ENCODE measurements around the gene TAF1L.

DNA sequence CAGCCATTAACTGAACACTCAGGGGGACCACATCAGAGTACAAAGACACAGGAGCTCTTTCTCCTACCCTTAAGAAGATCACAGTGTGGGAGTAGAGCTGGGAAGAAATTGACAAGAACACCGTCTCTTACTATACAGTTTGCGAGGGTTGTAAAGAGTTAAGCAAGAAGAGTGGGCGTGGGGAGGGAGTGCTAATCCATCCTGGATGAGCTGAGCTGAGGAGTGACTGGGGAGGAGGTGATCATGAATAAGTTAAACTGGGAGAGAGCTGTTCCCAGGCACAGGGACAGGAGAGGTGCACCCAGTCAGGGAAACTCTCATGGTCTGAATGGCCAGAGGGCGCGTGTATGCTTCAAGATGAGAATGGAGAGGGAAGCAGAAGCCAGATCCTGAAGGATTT is 17.2 kb downstream of the TAF1L start:
- TF ChIP-seq, protein P1, sequence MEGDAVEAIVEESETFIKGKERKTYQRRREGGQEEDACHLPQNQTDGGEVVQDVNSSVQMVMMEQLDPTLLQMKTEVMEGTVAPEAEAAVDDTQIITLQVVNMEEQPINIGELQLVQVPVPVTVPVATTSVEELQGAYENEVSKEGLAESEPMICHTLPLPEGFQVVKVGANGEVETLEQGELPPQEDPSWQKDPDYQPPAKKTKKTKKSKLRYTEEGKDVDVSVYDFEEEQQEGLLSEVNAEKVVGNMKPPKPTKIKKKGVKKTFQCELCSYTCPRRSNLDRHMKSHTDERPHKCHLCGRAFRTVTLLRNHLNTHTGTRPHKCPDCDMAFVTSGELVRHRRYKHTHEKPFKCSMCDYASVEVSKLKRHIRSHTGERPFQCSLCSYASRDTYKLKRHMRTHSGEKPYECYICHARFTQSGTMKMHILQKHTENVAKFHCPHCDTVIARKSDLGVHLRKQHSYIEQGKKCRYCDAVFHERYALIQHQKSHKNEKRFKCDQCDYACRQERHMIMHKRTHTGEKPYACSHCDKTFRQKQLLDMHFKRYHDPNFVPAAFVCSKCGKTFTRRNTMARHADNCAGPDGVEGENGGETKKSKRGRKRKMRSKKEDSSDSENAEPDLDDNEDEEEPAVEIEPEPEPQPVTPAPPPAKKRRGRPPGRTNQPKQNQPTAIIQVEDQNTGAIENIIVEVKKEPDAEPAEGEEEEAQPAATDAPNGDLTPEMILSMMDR (IDR thresholded peaks at IDR 0.05): no peak
- TF ChIP-seq POLR2A (IDR thresholded peaks at IDR 0.05) (no peak), EP300 (IDR thresholded peaks at IDR 0.05) (no peak)
